SK-N-SH (cell line): ENCODE results near the gene NCSTN.

ENCODE experiments used
- CHD2 ChIP-seq: fragments of 150-350 bp; IDR thresholded peaks from 2 replicates; pipeline ENCODE4 v1.6.1; 2018; ENCODE audit warnings: low read length; ENCODE audit not compliant: partially characterized antibody
- EP300 ChIP-seq, 2 experiments: IDR thresholded peaks; 2 replicates each; pipeline versions ENCODE4 v1.4.0 to v1.6.1; 2012; ENCODE audit warnings: borderline replicate concordance in 1 of 2, low read depth in 1 of 2, low read length in 1 of 2
- EZH2phosphoT487 ChIP-seq: fragments of 200-600 bp; sonication (generic); IDR thresholded peaks from 2 replicates; pipeline ENCODE4 v1.6.1; 2017; ENCODE audit warnings: low read depth, mixed run types, mild to moderate bottlenecking, antibody characterized with exemption, moderate library complexity, borderline replicate concordance
- FOXJ3 ChIP-seq: sonication (generic); formaldehyde crosslinking; IDR thresholded peaks from 2 replicates; pipeline ENCODE4 v1.5.1; 2020; ENCODE audit warnings: mild to moderate bottlenecking, missing genetic modification reagents
- FOXM1 ChIP-seq: IDR thresholded peaks from 2 replicates; pipeline ENCODE4 v1.4.0; 2012; ENCODE audit warnings: low read depth, mild to moderate bottlenecking
- GABPA ChIP-seq: IDR thresholded peaks from 2 replicates; pipeline ENCODE4 v1.4.0; 2012; ENCODE audit warnings: low read depth, mild to moderate bottlenecking
- MXI1 ChIP-seq: IDR thresholded peaks from 2 replicates; pipeline ENCODE4 v1.6.1; 2012; ENCODE audit warnings: mild to moderate bottlenecking, low read depth, low read length, improper control_type of control experiment
- POLR2AphosphoS5 ChIP-seq: IDR thresholded peaks from 2 replicates; pipeline ENCODE4 v1.6.1; 2012; ENCODE audit warnings: low read depth, low read length
- SIN3A ChIP-seq: IDR thresholded peaks from 2 replicates; pipeline ENCODE4 v1.6.1; 2012; ENCODE audit warnings: low read depth, mild to moderate bottlenecking, low read length, moderate library complexity, borderline replicate concordance
- TAF1 ChIP-seq: IDR thresholded peaks from 2 replicates; pipeline ENCODE4 v1.6.1; 2012; ENCODE audit warnings: low read depth, mild to moderate bottlenecking, low read length, moderate library complexity, borderline replicate concordance
- TEAD4 ChIP-seq: IDR thresholded peaks from 2 replicates; pipeline ENCODE4 v1.4.0; 2012; ENCODE audit warnings: mild to moderate bottlenecking, borderline replicate concordance; ENCODE audit not compliant: insufficient read depth
- TF ChIP-seq, protein P1 (sequence below): fragments of 200-600 bp; sonication (generic); IDR thresholded peaks from 2 replicates; pipeline ENCODE4 v1.6.1; 2017; ENCODE audit warnings: antibody characterized with exemption, mild to moderate bottlenecking, moderate library complexity
- TF ChIP-seq, protein P2 (sequence below): fragments of 150-350 bp; IDR thresholded peaks from 2 replicates; pipeline ENCODE4 v1.6.1; 2017; ENCODE audit warnings: antibody characterized with exemption, low read length, low read depth, borderline replicate concordance
- TF ChIP-seq, protein P3 (sequence below): IDR thresholded peaks from 2 replicates; pipeline ENCODE4 v1.6.1; 2012; ENCODE audit warnings: mild to moderate bottlenecking, low read depth, low read length, moderate library complexity

DNA sequence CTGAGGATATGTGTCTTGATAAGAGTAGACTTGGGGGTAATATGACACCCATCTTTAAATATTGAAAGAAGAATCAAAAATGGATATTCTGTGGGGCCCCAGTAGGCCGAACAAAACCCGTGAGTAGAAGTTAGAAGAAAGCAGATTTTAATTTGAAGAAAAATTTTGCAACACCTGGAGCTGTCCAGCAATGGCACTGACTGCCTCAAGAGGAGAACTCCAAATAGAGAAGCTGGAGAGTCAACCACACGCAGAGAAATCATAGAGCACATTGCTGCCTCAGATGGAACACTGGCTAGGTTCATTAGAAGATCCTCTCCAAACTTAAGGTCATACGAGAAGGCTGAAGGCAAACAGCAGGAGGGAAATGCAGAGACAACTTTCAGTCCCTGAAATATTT lies 30.5 kb downstream of the NCSTN start:
- TF ChIP-seq TEAD4 (no peak), FOXM1 (no peak), EP300 (IDR thresholded peaks at IDR 0.05; ENCODE audit: borderline replicate concordance in 1 of 2, low read depth in 1 of 2, low read length in 1 of 2) (no peak), POLR2AphosphoS5 (no peak), GABPA (no peak), EZH2phosphoT487 (no peak), TAF1 (no peak), SIN3A (no peak), FOXJ3 (no peak), MXI1 (no peak), CHD2 (no peak)
- TF ChIP-seq, protein P1, sequence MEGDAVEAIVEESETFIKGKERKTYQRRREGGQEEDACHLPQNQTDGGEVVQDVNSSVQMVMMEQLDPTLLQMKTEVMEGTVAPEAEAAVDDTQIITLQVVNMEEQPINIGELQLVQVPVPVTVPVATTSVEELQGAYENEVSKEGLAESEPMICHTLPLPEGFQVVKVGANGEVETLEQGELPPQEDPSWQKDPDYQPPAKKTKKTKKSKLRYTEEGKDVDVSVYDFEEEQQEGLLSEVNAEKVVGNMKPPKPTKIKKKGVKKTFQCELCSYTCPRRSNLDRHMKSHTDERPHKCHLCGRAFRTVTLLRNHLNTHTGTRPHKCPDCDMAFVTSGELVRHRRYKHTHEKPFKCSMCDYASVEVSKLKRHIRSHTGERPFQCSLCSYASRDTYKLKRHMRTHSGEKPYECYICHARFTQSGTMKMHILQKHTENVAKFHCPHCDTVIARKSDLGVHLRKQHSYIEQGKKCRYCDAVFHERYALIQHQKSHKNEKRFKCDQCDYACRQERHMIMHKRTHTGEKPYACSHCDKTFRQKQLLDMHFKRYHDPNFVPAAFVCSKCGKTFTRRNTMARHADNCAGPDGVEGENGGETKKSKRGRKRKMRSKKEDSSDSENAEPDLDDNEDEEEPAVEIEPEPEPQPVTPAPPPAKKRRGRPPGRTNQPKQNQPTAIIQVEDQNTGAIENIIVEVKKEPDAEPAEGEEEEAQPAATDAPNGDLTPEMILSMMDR, result no peak
- TF ChIP-seq, protein P2, sequence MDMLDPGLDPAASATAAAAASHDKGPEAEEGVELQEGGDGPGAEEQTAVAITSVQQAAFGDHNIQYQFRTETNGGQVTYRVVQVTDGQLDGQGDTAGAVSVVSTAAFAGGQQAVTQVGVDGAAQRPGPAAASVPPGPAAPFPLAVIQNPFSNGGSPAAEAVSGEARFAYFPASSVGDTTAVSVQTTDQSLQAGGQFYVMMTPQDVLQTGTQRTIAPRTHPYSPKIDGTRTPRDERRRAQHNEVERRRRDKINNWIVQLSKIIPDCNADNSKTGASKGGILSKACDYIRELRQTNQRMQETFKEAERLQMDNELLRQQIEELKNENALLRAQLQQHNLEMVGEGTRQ, result no peak
- TF ChIP-seq, protein P3, sequence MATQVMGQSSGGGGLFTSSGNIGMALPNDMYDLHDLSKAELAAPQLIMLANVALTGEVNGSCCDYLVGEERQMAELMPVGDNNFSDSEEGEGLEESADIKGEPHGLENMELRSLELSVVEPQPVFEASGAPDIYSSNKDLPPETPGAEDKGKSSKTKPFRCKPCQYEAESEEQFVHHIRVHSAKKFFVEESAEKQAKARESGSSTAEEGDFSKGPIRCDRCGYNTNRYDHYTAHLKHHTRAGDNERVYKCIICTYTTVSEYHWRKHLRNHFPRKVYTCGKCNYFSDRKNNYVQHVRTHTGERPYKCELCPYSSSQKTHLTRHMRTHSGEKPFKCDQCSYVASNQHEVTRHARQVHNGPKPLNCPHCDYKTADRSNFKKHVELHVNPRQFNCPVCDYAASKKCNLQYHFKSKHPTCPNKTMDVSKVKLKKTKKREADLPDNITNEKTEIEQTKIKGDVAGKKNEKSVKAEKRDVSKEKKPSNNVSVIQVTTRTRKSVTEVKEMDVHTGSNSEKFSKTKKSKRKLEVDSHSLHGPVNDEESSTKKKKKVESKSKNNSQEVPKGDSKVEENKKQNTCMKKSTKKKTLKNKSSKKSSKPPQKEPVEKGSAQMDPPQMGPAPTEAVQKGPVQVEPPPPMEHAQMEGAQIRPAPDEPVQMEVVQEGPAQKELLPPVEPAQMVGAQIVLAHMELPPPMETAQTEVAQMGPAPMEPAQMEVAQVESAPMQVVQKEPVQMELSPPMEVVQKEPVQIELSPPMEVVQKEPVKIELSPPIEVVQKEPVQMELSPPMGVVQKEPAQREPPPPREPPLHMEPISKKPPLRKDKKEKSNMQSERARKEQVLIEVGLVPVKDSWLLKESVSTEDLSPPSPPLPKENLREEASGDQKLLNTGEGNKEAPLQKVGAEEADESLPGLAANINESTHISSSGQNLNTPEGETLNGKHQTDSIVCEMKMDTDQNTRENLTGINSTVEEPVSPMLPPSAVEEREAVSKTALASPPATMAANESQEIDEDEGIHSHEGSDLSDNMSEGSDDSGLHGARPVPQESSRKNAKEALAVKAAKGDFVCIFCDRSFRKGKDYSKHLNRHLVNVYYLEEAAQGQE, result peak; percentile 89
